Activated T-cell treated with anti-CD3 and anti-CD28 coated beads, Interleukin-2, amount 50 U/mL, for 48 hours (primary cell): ENCODE measurements around the gene ZBTB11.
A peak's percentile ranks its signal among the peaks of the same experiment; 100 is the strongest.
"Not testable (repeated sequence)": the region's sequence is repeated elsewhere in the genome, so short reads cannot be mapped to it uniquely, and the experiment has no call there.

Source experiments
- DNase-seq, 2 experiments: peaks; one replicate each; pipeline ENCODE4 v3.0.0-alpha.2; 2020

Gene ZBTB11

DNA sequence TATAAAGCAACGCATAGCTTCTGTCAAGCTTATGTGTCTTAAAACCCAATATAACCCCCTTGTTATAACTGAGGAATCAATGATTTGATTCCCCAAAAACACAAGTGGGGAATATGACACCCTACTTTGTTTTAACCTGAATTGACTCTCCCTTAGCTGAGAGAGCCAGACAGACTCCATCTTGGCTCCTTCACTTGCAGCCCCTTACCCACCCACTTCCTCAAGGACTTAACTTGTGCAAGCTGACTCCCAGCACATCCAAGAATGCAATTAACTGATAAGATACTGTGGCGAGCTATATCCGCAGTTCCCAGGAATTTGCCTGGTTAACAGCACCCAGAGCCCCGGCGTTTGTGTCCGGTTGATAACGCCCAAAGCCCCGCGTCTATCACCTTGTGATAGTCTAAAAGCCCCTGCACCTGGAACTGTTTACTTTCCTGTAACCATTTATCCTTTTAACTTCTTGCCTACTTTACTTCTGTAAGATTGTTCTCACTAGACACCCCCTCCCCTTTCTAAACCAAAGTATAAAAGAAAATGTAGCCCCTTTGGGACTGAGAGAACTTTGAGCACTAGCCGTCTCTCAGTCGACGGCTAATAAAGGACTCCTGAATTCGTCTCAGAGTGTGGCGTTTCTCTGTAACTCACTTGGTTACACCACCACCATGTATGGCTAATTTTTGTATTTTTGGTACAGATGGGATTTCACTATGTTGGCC is 35.4 kb downstream of the ZBTB11 start:
- DNase-seq, result not testable (repeated sequence)

GRCh38 chr3:101640256-101640655 is 36.7 kb downstream of the ZBTB11 start:
- DNase-seq, result no peak

DNA sequence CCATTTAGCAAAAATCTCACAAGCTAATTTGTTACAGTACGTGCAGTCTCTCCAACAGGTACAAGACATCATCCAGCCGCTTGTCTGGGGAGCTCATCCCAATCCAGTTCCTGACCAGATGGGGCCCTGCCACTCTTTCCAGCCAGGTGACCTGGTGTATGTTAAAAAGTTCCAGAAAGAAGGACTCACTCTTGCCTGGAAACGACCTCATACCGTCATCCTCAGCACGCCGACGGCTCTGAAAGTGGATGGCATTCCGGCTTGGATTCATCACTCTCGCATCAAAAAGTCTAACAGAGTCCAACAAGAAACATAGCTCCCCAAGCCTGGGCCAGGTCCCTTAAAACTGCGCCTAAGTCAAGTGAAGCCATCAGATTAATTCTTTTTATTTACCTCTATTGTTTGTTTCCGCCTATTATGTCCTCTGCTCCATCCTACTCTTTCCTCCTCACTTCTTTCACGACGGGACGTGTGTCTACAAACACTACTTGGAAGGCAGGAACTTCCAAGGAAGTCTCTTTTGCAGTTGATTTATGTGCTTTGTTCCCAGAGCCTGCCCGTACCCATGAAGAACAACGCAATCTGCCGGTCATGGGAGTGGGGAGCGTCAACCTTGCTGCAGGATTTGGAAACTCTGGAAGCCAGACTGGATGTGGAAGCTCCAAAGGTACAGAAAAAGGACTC is 37.5 kb downstream of the ZBTB11 start:
- no peak for DNase-seq

GRCh38 chr3:101638261-101638745 is 38.6 kb downstream of the ZBTB11 start:
- no peak for DNase-seq

- DNase-seq, result no peak
Observed at GRCh38 chr3:101637451-101637850, 39.5 kb downstream of the ZBTB11 start.

GRCh38 chr3:101635954-101636798 is 40.8 kb downstream of the ZBTB11 start:
- peak; percentile 79 to 84 for DNase-seq

DNA sequence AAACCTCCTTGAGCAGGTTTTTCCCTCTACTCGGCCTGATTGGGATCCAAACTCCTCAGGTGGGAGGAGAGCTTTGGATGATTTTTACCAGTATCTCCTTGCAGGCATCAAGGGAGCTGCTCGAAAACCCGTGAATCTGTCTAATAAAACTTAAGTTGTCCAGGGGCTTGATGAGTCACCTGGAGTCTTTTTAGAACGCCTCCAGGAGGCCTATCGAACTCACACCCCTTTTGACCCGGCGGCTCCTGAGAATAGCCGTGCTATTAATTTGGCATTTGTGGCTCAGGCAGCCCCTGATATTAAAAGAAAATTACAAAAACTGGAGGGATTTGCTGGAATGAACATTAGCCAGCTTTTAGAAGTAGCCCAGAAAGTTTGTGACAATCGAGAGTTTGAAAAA is 41.6 kb downstream of the ZBTB11 start:
- DNase-seq, result no peak

GRCh38 chr3:101634591-101635196 is 42.2 kb downstream of the ZBTB11 start:
- DNase-seq, result no peak

- no peak for DNase-seq
Observed at GRCh38 chr3:101633186-101633585, 43.7 kb downstream of the ZBTB11 start.

DNA sequence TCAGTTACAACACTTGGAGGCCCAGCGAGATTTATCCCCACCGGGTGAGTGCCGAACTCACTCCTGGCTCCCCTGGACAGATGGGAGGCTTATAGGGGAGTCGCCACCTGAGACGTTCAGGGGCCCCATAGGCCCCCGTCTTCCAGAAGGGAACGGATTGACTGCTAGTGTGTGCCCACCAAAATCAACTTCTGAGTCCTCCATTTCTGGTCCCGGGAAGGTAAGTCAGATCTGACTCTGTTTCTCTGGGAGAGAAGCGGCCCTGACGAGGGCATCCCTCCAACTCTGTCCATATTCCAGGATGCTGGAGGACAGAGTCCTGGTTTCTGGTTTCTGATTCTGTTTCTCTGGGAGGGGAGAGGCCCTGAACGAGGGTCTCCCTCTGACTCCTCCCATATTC is 44.3 kb downstream of the ZBTB11 start:
- peak in 1 of 2 experiments; percentile 14 for DNase-seq

- DNase-seq, result peak in 1 of 2 experiments; percentile 6
Observed at GRCh38 chr3:101631959-101632358, 45.0 kb downstream of the ZBTB11 start.

- peak in 1 of 2 experiments; percentile 0 for DNase-seq
Observed at GRCh38 chr3:101631098-101631796, 45.7 kb downstream of the ZBTB11 start.

GRCh38 chr3:101629219-101629618 is 47.7 kb downstream of the ZBTB11 start:
- no peak for DNase-seq

GRCh38 chr3:101625879-101626278 is 51.1 kb downstream of the ZBTB11 start:
- DNase-seq, result no peak

DNA sequence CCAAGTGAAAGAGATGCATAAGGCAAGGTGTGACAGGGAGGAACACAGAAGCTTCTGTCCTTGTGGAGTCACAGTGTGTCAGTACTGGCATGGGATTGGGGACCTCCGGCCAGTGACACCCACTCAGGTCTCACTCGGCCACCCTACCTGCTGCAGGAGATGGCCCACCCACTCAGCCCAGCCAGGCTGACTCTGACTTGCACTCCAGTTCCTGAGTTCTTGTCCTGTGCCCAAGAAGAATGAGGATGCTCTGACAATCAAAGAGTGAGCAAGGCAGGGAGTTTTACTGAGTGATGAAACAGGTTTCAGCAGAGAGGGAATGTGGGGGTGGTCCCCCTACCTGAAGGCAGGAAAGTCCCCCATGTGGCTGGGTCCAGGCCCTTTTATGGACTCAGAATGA is 52.1 kb downstream of the ZBTB11 start:
- DNase-seq, result no peak

GRCh38 chr3:101623656-101624055 is 53.3 kb downstream of the ZBTB11 start:
- DNase-seq, result no peak

- no peak for DNase-seq
Observed at GRCh38 chr3:101619734-101620133, 57.2 kb downstream of the ZBTB11 start.

DNA sequence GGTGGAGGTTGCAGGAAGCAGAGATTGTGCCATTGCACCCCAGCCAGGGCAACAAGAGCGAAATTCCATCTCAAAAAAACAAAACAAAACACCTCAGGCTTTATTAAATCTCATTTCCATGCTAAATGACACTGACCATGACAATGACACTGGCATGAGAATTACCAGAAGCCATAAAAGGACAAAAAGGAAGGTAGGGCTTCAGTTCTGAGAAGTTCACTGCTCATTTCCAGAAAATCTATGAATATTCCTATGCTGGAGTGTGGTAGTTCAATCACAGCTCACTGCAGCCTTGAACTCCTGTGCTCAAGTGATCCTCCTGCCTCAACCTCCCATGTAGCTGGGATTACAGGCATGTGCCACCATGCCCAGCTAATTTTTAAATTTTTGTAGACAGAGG is 58.2 kb downstream of the ZBTB11 start:
- no peak for DNase-seq

DNA sequence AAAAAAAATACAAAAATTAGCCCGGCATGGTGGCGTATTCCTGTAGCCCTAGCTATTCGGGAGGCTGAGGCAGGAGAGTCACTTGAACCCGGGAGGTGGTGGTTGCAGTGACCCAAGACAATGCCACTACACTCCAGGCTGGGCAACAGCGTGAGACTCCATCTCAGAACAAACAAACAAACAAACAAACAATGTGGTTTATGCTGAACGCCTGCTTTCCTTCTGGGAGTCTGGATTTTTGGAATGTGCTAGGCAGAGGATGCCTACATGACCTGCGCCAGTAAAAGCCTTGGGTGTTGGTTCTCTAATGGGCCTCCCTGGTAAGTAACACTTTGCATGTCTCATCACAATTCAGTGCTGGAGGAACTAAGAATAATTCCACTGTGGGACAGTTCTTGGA is 59.5 kb downstream of the ZBTB11 start:
- DNase-seq, result no peak

DNA sequence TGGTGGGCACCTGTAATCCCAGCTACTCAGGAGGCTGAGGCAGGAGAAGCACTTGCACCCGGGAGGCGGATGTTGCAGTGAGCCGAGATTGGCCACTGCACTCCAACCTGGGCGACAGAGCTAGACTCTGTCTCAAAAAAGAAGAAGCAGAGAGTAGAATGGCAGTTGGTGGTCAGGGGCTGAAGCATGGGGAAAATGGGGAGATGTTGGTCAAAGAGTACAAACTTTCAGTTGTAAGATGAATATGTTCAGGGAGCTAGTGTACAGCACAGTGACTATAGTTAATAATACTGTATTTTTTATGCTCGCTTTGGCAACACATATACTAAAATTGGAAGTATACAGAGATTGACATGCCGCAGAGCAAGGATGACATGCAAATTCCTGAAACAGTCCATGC is 61.4 kb downstream of the ZBTB11 start:
- no peak for DNase-seq

DNA sequence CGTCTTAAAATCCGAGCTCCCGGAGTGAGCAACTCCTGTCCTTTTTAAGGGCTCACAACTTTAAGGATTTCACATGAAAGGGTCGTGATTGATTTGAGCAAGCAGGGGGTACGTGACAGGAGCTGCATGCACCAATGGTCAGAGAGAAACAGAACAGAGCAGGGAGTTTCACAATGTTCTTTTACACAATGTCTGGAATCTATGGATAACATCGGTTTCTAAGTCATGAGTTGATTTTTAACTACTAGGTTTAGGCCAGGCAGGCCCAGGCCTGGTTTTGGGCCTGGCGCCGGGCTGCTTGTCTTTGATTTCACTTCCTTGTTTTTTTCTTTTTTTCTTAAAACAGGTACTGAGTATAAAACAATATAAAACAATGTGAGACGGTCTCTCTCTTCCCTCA is 63.9 kb downstream of the ZBTB11 start:
- not testable (repeated sequence) for DNase-seq

- no peak for DNase-seq
Observed at GRCh38 chr3:101611023-101611422, 65.9 kb downstream of the ZBTB11 start.
